GM19043 (cell line): ENCODE data around the gene GLA.

Experiments
- ATAC-seq: cut with Tn5 transposase; IDR thresholded peaks from one replicate; pipeline ENCODE4 v1.9.1; 2021; ENCODE audit warnings: low read depth; ENCODE audit not compliant: unreplicated experiment

Gene GLA

DNA sequence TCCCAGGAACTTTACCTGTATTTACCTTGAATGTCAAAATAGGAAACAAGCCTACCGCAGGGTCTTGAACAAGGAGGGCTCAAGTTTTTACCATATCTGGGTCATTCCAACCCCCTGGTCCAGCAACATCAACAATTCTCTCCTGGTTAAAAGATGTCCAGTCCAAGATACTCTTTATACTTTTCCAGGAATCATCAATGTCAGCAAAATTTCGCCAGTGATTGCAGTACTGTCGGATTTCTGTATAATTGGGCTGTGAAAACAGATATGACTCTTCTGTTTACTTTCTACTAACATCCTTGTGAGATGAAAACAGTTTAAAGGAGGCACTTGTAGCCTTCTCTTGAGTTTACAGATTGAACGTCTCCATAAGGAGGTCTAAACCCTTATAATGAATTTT is 9.0 kb downstream of the GLA start:
- ATAC-seq: no peak

DNA sequence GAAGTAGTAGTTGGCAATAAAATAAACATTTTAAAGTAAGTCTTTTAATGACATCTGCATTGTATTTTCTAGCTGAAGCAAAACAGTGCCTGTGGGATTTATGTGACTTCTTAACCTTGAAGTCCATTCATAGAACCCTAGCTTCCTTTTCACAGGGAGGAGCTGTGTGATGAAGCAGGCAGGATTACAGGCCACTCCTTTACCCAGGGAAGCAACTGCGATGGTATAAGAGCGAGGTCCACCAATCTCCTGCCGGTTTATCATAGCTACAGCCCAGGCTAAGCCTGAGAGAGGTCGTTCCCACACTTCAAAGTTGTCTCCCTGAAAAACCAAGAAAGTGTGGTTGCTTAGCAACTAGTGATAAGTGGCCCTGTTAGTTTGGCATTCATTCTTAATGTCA is 9.9 kb downstream of the GLA start:
- no peak for ATAC-seq

DNA sequence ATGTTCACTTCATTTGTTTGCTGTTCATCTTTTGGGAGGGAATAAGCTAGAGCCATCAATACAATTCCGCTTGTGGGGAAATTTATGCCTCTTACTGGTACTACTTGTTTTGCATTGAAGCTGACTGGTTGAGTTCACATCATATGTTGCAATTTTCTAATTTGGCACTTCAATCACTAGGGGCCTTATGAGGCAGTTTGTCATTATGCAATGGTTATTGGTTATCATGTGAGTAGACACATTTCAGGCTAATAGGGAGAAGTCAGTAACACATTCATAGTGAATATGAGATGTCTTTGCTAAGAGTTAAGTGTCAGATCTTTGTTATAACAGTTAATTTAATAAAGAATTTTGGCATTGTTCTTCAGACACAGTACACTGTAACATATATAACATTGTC is 11.9 kb downstream of the GLA start:
- ATAC-seq: no peak

DNA sequence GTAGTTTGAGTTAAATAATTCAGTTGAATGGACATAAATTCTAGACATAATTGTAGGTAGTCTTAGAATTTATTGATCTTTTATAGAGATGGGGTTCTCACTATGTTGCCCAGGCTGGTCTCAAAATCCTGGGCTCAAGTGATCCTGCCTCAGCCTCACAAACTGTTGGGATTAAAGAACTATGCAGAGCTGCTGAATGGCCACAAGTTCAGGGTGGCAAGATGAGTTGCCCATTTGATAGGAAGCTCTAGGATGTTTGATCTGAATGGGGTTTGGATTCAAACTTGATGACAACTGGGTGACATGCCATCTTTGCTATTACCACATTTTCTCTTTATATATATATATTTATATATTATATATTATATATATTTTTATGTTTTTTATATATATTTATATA is 13.4 kb downstream of the GLA start:
- ATAC-seq: no peak

DNA sequence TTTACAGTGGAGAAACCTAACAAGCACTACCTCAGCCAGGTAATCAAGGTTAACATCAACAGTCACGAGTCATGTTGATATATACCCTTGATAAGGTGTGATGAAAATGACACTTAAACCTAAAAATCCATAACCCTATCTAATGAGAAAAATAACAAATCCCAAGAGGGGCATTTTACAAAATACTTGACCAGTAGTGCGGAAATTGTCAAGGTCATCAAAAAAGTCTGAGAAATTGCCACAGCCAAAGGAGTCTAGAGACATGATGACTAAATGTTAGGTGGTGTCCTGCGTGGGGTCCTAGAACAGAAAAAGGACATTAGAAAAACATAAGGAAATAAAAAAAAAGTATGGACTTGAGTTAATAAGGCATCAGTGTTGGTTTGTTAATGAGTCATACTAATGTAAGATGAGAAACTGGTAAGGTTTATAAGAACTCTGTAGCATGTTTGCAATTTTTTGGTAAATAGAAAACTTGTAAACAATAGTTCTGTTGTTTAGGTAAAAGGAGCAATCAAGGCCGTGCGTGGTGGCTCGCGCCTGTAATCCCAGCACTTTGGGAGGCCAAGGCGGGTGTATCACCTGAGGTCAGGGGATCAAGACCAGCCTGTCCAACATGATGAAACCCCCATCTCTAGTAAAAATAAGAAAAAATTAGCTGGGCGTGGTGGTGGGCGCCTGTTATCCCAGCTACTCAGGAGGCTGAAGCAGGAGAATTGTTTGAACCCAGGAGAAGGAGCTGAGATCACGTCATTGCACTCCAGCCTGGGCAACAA is 14.0 kb downstream of the GLA start:
- no peak for ATAC-seq

DNA sequence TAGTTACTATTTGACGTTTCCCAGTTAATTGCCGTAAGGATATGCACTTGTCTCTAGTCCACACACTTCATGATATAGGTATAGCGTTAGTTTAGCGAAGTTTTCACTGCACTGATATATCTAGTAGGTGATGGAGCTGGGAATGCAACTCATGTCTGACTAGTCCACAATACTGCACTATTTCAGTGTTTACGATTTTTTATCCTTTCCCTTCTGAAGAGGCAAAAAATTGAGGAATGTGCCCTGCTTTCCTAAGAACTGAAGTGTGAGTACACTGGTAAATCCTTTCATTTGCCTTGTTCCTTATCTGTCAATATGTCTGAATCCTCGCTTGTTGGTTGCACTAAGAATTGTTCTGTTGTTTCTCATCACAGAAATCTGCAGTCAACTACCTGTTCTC is 15.9 kb downstream of the GLA start:
- no peak for ATAC-seq

DNA sequence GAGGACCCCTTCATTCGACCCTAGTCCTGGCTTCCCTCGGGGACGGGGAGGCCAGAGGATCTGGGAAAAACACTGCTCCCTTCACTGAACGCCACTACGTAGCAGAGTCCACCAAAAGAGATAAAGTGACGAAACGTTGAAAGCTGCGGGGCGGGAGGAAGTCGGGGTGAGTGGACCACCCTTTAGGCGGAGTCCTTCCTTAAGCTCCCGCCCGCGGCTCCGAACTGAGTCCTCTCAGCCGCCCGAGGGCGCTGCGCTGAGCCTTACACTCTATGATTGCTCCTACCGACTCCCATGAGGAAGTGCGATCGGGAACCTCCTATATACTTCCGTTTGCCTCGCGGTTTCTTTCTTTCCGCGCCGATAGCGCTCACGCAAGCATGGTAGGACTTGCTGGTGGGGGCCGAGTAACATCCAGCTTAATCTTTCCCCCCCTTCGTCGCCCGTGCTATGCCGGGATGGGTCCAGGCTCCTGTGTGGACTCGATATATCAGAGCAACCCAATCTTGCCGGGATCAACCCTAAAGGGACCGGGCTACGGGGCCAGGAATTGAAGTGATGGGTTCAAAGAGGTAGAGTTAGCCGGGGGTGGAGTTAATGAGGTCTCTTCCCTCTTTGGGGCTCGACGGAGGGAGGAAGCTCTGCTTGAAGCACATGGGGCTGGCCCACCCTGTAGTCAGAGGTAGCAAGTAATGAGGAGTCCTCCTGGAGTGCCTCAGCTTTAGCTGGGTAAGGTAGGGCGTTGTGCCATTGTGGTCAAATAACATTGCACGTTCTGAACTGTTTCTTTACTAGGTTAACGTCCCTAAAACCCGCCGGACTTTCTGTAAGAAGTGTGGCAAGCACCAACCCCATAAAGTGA is 16.8 kb downstream of the GLA start, which contains the start of gene RPL36A:
Gene RPL36A, plus strand, starts transcription at position 348 of the 862 bp plus-strand sequence. Its CDS starts 33 bp downstream, at position 381.
- ATAC-seq: peak; percentile 75

DNA sequence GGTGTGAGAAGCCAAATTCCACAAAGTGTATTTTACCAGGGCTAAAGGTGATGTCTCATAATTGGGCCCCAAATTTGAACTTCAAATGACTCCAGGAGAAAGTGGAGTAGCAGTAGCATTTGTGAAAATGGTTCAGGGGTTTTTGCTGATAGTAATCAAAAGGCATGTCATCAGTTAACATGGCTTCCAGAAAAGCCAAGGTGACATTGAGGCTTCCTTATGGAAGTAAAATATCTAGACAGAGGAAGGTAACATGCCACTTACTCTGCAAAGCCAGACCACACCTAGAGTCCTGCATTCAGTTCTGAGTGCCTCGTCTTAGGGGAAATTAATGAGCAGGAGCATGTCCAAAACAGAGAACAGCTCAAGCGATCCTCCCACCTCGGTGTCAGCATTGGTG is 19.1 kb downstream of the GLA start:
- no peak for ATAC-seq

DNA sequence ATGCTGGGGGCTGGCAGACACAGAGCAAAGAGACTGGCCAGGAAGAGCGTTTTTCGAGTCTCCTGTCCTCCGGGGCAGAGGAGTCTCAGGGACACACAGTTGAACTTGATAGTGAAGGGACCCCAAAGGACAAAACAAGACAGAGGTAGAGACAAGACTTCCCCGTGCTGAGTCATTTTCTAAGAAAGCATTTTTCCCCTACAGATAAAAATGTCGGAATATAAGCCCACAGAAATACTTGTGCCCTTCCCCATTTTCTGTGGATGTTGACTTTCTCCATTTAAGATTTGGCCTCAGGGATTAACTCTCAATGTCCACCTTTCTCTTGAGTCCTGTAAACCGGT is 21.2 kb downstream of the GLA start:
- no peak for ATAC-seq

DNA sequence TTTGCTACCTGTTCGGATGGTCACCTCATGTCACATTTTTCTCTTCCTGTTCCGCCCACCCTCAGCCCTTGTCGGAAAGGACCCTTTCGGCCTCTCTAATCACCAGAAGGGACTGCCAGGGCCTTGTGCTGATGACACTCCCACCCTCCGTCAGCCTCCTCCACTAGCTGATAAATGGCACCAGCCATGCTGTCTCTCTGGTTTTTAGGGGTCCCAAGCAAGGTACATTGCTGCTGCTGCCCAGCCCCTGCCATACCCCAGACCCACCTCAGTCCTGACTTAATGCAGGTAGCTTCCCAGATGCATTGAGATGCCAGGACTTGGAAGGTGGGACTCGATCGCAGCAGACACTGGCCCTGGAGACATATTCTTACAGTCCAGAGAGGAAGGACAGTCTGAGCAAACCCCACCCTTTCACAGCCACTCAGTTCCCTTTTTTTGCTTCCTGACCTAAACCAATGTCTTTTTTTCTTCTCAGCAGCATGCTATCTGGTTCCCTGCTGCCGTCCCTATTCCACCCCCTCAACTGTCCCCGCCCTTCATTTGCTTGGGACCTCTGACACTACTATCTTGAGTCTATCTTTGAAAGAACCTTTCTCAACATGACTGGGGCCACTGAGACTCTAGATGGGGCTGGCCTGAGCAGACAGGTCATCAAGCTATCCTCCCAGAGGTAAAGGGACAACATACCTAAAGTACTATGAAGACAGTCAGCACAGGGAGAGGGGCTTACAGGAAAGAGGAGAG is 21.8 kb downstream of the GLA start, which contains the start of gene BTK:
Gene BTK, minus strand, starts transcription at position 397 of the 747 bp plus-strand sequence. CDS start 10,907 bp downstream, outside the sequence.
- ATAC-seq: peak; percentile 57

DNA sequence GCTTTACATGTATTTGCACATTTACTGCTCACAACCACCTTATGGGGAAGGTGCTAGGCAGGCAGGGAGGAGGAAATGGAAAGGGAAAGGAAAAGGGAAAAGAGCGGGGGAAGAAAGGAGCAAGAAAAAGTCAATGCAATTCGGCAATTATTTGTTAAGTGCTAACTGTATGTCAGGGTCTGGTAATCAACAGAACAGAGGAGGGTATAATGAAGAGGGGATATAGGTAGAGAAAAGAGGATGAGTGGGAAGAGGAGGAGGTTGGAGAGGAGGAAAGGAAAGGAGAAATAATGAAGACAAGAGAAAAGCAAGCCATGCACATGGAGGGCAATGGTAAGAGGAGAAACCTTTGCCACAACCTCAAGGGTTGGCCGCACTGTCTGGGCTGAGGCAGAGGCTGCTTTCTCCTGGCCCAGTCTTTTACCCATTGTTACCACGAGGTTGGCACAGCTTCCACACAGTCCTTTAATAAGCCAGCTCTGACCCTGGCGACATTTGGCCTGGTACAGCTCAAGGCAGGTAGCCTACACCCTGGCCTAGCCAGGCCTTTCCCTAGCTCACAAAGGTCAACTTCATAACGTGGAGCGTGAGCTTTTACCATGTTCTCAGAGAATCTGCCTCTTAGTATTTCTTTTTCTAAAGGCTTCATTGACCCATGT is 22.6 kb downstream of the GLA start:
- no peak for ATAC-seq

DNA sequence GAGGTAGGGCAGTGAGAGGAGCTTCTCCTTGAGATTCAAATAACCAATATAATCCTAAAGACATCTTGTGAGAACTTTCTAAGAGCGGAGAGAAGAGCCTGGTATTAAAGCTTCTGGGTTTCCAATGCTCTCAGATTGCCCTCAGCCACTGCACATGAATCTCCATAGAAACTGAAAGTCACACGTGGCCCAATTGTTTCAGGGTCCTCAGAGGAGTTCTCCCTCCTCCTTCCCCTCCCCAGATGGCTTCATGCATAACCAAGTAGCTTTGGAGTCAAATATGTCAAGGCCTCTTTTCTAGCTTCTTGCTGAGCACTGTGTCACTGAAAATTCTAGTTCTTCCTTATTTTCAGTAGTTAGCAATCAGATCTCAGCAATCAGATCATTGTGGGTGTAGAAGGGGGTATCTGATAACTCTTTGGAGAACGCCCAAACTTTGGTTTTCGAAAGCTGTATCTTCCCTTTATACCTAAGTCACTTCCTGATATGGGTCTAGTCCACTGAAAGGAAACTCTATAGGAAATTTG is 24.0 kb downstream of the GLA start:
- peak; percentile 79 for ATAC-seq

DNA sequence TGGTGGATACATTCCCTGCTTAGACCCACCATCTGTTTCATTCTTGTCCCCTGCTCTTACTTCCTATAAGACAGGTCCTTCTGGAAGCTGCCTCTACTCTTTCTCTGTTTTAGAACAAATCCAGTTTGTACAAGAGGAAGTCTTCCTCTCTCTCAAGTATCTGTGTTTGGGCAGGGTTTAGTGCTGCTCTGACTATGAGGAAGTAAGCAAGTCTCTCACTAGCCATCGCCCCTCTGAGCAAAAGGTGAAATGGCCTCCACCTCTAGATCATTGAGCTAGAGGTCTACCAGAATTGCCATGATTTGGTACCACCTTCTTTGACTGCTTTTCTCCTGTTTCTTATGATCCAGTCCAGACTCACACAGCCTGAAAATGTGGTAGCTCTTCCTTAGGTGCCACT is 30.2 kb downstream of the GLA start:
- no peak for ATAC-seq

DNA sequence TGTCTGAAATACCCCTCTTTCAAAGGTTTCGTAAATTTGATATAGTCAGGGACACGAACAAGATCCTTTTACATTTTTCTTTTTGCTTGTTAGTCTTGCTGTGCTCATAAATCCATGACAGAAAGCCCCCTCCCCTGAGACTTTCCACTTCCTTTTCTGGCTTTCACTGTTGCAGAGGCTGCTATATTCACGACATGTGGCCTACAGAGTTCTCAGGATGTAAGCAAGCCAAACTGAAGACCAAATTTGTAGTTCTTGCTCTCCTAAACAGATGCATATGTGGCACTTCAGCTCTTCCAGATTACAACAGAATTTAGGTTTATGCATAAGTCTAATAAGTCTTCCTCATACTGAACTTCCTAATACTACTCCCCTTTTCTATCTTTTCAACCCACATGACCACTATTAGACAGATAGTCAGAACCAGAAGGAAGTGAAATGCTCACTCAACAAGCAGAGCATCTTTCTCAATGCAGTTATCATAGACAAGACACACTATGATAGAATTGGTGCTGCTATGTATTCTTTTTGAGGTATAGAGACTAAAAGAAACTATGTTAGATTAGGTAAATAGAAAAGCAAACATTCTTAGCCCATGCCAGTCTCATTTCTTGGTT is 36.7 kb downstream of the GLA start:
- ATAC-seq: peak; percentile 77

DNA sequence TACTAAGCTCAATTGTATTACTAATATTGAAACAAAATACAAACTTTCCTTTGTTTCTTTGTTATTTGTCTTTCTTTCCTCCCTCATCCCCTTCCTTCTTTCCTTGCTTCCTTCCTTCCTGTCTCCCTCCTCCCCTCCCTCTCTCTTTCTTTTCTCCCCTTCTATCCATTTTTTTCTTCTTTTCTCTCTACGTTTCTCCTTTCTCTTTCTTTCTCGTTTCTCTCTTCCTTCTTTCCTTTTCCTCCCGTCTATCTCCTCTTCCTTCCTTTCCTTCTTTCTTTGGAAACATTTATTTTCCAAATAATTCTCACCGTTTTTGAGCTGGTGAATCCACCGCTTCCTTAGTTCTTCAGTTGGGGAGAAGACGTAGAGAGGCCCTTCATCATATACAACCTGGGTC is 38.0 kb downstream of the GLA start:
- ATAC-seq: no peak

DNA sequence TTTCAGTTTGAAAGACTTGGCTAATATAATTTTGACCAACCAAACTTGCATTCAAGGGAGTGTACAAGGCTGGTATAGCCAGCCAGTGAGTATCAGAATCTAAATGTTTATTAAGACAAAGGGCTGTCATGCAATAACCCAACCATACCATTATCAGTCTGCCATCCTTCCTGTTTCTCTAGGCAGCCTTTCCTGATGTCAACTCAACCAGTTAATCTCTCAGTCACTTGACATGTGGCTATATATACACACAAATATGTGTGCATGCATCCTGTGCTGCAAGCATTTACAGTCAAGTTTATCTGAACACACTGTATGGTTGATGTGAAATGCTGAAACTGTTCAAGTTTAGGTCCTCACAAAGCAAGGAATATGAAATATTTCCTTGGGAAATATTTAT is 38.9 kb downstream of the GLA start:
- no peak for ATAC-seq

DNA sequence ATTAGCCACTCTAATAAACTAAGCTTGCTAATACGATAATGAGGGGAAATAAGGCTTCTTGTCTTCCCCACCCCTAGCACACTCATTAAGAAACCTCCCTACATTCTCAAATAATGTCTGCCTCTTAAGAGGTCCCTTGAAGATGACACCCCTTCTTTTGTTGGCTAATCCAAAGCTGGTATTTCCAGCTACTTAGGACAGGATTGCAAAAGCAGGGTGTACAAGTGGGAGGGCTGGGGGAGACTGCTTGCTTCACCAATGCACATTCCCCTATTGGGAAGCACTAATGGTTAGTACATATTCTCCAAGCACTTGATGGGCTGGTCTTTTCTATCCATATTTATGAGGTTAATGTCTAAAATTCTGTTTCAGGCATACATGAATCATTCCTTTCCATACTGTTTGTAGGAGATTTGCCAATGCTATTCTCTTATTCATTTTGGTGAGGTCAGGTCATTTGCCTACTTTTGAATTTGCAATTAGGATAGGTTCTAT is 42.4 kb downstream of the GLA start:
- no peak for ATAC-seq

DNA sequence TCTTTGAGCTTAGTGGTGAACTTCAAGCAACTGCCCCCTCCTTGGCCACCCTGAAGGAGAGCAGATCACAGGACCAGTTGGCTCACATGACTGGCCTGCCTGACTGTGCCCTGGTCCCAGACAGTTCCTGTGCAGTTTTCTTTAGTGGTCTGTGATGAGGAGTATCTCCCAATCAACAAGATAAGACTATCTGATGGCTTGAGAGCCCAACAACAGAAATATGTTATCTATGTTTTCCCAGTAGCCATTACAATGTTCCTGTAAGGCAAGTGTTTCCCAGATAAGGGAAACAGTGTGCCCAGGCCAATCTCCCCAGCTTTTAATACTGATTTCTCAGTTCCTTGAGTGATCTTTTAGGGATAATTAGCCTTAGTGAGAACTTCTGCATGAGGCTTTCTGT is 45.0 kb downstream of the GLA start:
- no peak for ATAC-seq

DNA sequence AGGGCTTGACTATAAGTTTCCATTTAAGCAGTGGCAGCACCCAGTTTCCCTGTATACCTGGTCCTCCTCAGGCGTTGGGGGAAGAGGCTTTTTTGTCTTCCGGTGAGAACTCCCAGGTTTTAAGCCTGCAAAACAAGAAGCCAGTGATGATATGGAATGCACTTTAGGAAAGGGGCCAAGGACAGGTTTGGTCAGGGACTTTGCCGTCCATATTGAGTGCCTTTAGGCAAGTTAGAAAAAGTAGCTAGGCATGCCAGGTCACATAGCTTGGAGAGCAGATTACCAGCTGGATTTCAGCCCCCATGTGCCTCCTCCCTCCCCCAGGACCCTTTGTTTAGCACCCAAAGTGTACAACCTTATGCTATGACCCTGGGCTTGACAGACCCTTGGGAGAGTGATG is 45.6 kb downstream of the GLA start:
- no peak for ATAC-seq

DNA sequence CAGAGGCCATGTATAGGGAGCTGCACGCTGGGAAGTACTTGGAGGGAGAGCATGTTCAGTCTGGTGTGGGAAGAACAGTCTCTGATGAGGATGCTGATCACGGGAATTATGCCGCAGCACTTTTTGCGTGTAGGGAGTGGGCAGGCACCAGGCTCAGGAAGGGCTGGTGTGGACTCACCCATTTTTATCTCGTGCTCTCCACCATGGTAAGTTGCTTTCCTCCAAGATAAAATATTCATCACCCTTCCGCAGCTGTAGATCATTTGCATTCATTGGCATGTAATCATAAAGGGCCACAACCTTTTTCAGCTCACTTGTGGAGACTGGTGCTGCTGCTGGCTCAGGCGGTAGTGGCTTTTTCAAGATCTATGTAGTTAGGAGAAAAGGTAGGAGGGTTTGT is 47.3 kb downstream of the GLA start:
- no peak for ATAC-seq
